Posterior vena cava (tissue), 2 donors: ENCODE measurements around the gene C1QTNF4. TPM values are rescaled to one million over a fixed set of nuclear protein-coding genes. Genes with fewer than 3 reads are reported as not detected.
A peak's percentile ranks its signal among the peaks of the same experiment; 100 is the strongest.

ENCODE experiments used
- DNase-seq: peaks from one replicate; pipeline ENCODE4 v3.0.0-alpha.2; 2020; ENCODE audit warnings: low spot score
- intact Hi-C, 2 donors: fragments of 100-400 bp; cut with DNase I; formaldehyde crosslinking; loops; one replicate each; pipeline versions ENCODE4 v1.14.1 to v1.14.2; 2022 to 2023
- total RNA-seq, 2 donors: library from RNA; stranded (reverse); fragmentation: NEBNext Ultra II Directional; extraction: Animal tissue kit (Norgen Biotek cat#: 25700); gene quantifications; one replicate each; pipeline ENCODE4 v1.2.1, GENCODE V29; 2021
- donor health status: DM: yes; HTN: yes; CAD: no.
- donor health status: DM: yes; HTN: yes; CAD: no.

Gene C1QTNF4
- total RNA-seq, 2 donors from 2014 or later: 2.0 to 7.1 TPM

DNA sequence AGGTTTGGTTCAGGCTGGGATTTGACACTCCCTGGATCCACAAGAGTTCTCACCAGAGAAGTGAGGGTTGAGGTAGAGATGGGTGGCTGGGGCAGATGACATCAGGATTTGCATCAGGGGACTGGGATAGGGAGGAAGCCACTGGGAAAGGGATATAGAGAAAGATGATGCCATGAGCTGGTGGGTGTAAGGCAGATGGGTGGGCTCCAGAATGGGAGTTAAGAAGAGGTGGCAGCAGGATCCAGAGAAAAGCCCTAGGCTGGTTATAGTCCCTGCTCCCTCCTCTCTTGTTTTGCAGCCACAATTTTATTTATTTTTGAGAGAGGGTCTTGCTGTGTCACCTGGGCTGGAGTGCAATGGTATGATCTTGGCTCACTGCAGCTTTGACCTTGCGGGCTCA, 1.8 kb upstream of the C1QTNF4 start:
- DNase-seq: no peak
- intact Hi-C loops: no loop called here

DNA sequence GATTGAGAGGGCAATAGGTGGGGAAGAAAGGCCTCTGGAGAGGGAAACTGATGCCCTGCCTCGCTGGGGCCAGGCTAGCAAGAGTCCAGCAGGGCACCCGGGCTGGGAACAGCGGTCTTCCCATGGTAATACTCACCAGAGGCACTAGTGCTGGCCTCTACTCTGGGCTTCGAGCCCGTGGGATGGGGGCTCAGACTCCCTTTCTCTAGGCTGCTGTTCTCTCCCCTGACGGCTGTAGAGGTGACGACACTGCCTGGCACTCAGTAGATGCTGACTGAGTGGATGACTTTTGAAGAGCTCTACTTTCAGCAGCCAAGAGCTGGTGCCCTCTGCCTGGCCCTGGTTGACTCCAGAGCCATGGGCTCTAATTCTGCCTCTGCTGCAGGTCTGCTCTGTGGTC, 818 bp upstream of the C1QTNF4 start:
- DNase-seq: no peak
- intact Hi-C loops: no loop called here

DNA sequence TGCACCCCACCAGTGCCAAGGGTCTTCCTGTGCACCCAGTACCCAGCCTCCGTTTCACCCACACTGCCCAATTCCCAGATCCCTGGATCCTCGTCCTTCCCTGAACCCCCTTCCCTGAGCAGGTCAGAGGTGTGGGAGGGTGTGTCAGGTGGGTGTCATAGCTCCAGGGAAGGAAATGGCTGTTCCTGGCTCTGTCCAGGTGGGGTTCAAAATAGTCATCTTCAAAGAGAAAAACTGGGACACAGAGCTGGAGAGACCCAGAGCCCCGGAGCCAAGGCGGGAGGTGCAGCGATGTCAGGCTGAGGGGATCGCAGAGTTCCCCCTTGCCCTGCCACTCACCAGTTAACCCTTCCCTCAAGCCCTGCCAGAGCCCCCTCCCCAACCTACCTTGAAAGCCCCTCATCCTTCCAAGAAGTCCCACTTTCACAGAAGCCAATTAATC, 698 bp downstream of the C1QTNF4 start:
- DNase-seq: no peak
- intact Hi-C loops: no loop called here

DNA sequence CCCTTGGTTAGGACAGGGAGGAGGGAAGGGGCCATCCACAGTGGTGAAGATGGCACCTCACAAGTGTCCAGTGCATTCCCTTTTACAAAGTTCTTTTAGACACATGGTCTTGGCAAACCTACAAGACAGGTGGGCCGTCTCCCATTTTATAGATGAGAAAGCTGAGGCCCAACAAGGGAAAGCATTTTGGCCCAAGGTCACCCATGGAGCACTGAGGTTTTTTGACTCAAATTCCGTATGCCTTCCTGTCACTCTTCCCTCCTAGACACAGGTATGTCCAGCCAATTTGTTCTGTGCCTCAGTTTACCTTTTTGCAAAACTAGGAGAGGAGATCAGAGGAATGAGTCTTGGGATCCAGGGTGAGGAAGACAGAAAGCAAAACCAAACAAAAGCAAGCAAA, 1.2 kb downstream of the C1QTNF4 start:
- DNase-seq: no peak

DNA sequence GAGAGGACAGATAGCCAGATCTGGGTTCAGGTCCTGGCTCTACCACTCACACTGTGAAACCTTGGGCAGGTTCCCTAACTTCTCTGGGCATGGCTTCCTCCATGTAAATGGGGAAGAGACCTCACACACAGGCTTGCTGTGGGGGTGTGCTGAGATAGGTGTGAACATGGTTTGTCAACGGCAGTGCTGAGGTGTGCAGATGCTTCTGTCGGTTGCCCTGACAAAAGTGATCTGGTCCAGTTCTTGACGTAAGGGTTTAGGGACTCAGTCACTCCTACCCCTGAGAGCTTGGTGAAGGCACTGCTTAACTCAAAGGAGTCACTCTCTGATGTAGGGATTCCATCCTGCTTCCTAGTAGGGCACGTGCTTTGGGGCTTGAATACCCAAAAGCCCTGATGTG, 2.0 kb downstream of the C1QTNF4 start:
- intact Hi-C loops: no loop called here
- no peak for DNase-seq

More for the DNA sequence above, 1.2 kb downstream of the C1QTNF4 start:
- intact Hi-C loops: no loop called here

DNA sequence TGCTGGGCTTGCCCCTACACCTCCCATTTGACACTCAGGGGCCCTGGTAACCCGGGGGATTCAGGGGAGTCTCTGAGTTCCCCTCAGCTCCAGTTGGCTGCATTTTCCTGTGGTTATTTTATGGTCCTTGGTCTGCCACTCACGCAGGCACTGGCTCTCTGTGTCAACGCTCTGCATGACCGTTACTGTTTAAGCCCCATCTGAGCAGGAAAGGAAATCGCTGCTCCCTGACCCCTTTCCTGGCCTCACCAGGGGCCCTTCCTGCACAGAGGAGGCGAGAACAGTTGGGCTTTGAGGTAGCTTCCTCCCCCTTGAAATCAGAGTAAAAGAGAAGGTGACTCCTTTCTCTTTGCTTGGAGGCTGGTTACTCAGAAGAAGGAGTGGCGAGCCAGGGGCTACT, 2.4 kb downstream of the C1QTNF4 start:
- no peak for DNase-seq
- intact Hi-C loops: no loop called here

DNA sequence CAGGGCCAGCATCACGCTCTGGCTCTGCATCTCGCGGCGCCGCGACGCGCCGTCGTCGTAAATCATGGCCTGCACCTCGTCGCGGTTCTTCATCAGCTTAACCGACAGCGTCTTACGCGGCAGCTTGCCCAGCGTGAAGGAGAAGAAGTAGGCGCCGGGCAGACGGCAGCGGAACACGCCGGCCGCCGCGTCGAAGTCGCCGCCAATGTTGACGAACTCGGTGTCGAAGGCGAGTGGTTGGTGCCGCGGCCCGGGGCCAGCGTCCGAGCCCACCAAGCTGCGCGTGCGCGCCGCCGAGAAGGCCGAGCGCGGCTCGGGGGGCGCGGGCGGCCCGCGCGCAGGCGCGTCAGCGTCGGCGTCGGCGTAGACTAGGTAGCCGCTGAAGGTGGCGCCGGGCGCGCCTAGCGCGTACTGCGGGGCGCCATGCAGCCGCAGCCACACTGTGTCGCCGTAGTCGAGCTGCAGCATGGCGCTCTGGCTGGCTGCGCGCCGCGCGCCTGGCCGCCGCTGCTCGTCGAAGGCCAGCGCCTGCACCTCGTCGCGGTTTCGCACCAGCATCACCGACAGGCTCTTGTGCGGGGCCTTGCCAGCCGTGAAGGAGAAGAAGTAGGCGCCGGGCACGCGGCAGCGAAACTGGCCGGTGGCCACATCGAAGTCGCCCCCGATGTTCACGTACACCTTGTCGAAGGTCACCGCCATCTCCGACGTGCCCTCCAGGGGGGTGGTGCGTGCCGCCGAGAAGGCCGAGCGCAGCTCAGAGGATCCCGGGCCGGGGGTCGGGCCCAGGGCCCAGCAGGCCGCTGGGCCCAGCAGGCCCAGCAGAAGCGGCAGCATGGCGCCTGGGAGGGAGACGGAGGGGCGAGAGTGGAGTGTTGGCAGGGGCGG, 4.0 kb downstream of the C1QTNF4 start:
- intact Hi-C loops: no loop called here
- DNase-seq: no peak

DNA sequence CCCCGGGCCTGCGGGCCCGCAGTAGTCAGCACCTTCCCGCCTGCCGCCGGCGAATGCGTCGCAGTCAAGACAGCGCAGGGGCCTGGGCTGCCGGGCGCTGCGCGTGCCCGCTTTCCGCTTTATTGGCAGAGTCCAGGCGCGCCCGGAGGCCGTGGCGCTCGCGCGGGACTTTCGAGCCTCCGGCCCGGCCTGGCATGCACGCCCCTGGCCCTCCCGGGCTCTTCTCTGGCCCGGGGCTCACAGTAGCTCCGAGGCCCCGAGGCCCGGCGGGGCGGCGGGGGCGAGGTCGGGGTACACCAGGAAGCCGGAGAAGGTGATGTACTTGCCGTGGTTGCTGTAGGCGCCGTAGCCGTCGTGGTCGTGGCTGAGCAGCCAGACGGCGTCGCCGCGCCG, 4.6 kb downstream of the C1QTNF4 start:
- DNase-seq: no peak
- intact Hi-C loops: no loop called here

DNA sequence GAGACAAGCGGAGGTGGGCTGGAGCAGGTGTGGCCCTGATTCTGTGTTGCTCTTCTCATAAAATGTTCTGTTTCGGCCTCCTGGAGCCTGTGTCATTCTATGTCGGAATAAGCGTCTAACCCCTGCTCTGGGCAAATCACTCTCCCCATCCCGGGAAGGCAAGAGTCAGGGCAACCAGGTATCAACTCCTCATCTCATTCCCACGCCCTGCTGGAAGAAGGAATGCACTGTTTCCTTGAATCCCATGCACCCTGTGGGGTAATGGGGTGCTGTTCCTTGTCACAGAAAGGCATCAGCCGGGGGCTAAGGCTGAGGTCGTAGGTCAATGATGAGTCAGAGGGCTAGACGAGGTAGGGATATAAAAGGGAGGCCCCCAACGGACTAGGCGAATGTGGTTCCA, 5.1 kb downstream of the C1QTNF4 start:
- intact Hi-C loops: no loop called here
- no peak for DNase-seq

DNA sequence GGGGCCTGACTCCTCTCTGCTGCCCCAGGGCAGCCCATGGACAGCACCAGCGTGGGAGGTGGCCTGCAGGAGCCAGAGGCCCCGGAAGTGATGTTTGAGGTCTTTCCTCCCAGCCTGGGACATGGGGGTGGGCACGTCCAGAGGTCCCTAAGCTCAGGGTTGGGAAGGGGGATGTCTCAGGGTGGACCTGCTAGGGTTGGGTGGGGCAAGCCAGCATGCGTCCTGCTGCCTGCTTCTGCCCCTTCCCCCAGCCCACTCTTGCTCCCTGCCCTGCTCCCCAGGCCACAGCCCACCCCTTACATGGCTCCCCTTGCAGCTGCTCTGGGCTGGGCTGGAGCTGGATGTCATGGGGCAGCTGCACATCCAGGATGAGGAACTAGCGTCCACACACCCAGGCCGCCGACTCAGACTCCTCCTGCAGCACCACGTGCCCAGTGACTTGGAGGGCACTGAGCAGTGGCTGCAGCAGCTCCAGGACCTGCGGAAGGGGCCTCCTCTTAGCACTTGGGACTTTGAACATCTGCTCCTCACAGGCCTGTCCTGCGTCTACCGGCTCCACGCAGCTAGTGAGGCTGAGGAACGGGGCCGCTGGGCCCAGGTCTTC, 6.4 kb downstream of the C1QTNF4 start:
- intact Hi-C loops: no loop called here
- DNase-seq: peak; percentile 93

DNA sequence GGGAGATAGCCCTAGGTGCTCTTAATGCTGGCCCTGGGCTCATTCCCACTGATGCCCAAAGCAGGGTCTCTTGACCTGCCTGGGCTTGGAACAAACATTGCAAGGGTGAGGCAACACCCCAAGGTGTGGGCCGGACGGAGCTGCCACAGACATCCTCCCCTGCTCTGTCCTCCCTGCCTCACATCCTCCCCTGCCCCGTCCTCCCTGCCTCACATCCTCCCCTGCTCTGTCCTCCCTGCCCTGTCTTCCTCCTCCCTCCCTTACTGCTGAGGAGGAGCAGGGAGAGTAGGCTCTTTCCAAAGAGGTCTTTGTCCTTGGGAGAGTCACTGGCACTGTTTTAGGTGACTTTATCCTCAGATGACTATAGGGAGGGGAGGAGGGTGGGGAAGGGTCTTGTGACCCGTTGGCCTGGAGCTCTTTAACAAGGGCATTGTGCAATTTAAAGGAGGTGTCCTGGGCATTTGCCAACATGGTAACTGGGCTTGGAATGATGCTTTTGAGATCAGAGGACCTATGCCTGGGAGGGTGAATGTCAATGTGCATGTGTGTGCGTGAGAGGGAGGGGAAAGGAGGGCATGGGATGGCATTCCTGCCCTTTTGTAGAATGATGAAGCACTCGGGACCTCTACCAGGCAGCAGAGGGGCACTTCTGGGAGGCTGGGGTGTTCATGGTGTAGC, 7.0 kb downstream of the C1QTNF4 start:
- no peak for DNase-seq

DNA sequence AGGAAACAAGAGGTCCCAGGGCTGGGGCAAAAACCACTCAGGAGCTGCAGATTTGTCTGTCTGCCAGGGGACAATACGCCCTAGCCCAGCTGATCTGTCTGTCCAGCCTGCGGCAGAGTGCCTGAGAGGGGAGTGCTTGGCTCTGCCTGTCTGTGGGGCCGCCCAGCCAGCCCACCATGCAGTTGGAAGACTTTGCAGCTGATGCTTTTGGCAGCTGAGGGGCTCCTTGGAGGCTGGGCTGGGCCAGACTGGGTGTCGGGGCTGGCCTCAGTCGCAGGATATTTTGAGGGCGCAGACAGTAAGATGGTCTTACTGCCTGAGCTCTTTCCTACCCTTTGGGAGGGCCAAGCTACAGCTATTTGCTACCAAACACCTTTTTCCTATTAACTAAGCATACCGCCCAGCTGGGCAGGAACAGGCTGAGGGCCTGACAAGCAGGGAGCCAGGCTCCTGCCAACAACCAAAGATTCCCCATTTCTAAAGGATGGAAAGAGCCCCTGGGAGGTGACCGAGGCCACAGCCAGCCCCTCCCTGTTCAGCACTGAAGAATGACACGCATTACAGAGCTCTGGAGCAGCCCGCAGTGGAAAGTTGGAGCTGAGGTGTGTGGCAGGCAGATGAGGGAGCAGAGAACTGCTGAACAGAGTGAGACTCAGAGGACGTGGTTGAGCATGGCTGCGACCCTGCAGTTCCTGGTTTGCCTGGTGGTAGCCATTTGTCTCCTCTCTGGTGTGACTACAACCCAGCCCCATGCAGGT, 7.9 kb downstream of the C1QTNF4 start, which contains the start of gene FAM180B:
Gene FAM180B (plus strand): TSS at position 581 of the 758 bp plus-strand sequence. CDS start 91 bp downstream, at position 672.
- DNase-seq: peak; percentile 88
- intact Hi-C loops: no loop called here

More for the DNA sequence above, 7.0 kb downstream of the C1QTNF4 start:
- intact Hi-C loops: no loop called here

DNA sequence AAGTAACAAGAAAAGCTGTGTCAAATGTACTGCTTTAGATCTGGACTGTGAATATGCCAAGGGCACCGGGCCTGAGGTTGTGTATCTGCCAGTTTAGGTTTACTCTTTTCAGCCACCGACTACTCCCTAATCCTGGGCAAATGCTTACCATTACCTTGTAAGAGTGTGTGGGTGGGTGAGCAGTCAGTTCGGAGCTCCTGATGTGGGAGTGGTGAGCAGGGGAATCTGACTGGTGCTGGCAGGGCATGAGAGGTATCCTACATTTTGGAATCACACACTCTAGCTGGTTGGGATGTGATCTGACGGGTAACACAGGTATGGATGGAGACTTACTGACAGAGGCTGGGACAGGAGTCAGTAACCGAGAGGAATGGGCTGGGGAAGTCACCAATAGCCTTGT, 10.4 kb downstream of the C1QTNF4 start:
- DNase-seq: no peak
- intact Hi-C loops: no loop called here

DNA sequence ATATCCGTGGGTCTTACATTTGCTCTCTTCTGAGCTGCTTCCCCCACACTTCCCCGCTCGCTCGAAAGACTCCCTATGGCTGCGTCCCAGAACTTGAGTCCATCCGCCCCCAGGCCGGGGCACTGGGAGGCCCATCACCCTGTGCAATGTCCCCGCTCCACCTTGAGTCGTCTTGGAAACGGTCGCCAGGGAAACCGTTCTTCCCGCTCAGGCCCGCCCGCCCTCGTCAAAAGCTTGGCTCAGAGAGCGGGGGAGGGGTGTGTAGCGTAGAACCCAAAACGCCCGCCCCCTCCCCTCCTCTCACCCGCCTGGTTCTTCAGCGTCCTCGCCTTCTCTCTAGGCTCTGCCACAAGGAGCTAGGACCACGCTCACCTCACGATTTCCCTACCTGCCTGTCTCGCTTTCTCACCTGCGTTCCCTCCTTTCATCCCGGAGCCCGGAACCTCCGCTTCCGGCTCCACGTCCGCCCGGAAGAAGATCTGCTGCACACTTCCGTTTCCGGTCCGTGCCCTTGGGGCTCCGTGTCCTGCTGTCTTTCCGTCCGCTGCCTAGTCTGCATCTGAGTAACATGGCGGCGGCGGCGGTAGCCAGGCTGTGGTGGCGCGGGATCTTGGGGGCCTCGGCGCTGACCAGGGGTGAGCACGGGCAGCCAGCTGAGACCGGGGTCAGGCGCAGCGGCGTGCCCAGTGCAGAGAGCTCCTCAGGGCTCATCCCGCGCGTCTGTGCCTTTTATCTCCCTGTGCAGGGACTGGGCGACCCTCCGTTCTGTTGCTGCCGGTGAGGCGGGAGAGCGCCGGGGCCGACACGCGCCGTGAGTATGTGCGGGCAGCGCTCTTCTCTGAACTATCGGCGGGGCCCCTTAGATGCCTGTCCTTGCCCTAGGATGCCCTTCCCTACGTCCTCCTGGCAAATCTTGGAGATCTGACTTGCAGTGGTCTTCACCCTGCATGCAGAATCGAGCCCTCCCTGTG, 15.4 kb downstream of the C1QTNF4 start, which contains the start of the genes KBTBD4 and NDUFS3:
Gene KBTBD4 (minus strand): TSS at position 447 of the 971 bp plus-strand sequence. CDS start 19 bp downstream, at position 428.
Gene NDUFS3 (plus strand): TSS at position 551 of the 971 bp plus-strand sequence. CDS start 18 bp downstream, at position 569.
- intact Hi-C loops: no loop called here
- peak; percentile 96 for DNase-seq

DNA sequence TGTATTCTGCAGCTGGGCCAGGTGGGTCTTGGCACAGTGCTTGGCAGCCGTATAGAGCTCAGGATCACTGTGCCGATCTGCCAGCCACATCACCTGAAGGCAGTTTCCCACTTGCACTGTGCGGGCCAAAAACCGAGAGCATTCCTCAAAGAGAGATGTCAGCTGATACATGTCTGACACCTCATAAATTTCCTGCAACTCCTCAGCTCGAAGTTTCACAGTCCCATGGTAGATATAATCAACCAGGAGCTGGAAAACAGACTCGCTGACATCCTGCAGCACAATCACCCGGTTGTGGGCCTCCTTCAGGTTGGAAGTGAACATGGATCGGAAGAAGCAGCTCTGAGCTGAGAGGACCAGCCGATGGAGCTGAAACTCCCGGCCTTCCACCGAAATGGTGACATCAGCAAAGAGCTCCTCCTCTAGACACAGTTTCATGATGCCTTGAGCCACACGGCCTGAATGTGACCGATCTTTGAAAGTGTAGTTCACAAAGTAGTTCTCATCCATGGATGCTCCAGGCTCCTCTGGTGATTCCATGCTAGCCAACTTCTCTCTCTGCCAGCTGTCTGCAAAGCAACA, 16.7 kb downstream of the C1QTNF4 start:
- peak; percentile 65 for DNase-seq
- intact Hi-C loops: no loop called here

DNA sequence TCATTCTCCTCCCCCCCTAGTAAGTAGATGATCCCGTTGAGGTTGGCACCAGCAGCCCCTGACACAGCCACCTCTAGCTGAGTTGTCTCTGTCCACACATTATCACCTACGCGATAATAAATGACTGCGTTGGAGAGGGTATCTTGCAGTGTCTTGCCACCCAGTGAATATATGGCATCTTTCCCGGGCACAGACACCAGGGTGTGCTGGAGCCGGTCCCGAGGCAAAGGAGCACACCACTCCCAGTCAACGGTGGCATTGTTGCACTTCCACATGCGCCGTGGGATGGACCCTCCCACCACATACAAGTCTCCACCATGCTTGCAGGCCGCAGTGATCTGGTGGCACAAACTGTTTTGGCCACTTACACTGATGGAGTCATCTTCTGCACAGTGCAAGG, 20.9 kb downstream of the C1QTNF4 start:
- intact Hi-C loops: no loop called here
- DNase-seq: peak; percentile 36

DNA sequence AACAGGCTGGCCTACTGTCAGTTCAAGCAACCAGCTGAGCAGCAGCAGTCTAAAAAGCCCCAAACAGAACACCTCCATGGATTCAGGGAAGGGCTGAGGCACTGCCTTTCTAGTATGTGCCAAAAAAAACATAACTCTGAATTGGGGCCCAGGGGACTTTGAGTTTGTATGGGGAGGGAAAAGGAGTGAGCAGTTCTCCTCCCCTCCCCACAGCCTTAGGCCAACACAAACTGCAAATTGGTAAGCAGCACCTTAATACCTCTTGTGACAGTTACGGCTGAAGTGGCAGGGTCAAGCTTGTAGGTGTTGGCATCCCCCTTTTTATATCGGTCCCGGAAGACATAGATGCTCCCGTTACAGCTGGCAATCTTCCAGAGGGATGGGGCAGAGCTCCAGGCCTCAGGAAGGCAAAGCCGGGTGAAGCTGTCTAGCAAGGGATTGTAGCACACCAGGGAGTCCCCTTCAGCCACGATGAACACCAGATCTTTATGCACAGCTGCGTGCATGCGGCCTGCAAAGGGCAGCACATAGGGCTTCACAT, 21.4 kb downstream of the C1QTNF4 start:
- DNase-seq: peak; percentile 51
- intact Hi-C loops: no loop called here
